ENCODE measurements around the gene ARL3.

GRCh38 chr10:102632394-102633111 lies 81.6 kb downstream of the ARL3 start:
- TF ChIP-seq CTCF (IDR thresholded peaks at IDR 0.05; ENCODE audit: insufficient read depth, low read depth, low read length) (no peak), EZH2 (IDR thresholded peaks at IDR 0.05; ENCODE audit: insufficient read depth, low read length) (no peak)

All from astrocyte (in vitro differentiated cells and primary cell).